A172 (cell line): ENCODE measurements around the gene GULP1. TPM values are rescaled to one million over a fixed set of nuclear protein-coding genes. Genes with fewer than 3 reads are reported as not detected.
A peak's percentile ranks its signal among the peaks of the same experiment; 100 is the strongest.

ENCODE experiments used
- DNase-seq: peaks from one replicate; pipeline ENCODE4 v3.0.0-alpha.2; 2015; ENCODE audit warnings: low spot score
- total RNA-seq: library from RNA; depleted of rRNA; stranded (reverse); fragments of >200 nt; shearing (Covaris generic); gene quantifications from 2 replicates; pipeline ENCODE4 v1.2.3, GENCODE V29; 2014

The GULP1 gene
- total RNA-seq, 1 experiment from 2014 or later, result 320 TPM

DNA sequence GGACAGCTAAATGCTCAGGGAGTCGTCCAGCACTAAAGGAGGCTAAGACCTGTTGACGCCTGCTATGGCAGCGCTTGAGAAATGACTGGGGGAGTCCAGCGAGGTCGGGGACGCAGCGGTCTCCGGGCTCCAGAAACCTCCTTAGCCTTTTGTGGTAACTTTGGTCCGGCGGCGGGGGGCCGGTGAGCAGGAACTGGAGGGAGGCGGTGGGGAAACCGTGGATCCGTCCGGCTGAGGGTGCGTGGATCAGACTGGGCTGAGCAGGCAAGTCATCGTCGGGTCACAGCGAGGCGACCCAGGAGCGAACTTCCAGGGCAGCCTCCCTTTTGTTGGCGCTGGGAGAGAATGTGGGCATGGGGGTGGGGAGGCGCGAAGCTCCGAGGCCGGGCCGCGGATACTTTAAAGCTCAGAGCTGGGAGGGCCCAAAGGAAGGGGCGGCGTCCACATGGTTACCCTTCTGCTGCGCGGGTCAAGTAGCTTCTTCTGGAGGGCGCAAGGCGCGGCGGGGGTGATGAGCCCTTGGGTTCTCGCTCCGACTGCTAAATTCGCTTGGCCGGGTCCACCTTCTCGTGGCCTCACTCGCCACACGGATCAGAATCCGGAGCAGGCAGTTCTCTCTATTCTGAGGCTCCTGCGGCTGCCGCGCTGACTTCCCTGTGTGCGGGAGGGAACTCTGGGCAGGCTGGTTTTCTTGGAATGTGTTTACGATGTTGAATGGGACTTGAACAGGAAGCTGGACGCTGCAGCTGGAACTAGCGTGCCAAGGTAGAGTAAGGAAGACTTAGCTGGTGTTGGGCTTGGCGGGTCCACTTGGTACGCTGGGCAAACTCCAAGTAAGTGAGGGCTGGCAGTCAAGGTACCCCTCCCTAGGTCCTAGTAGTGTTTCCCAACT is 920 bp downstream of the GULP1 start:
- peak; percentile 82 for DNase-seq

DNA sequence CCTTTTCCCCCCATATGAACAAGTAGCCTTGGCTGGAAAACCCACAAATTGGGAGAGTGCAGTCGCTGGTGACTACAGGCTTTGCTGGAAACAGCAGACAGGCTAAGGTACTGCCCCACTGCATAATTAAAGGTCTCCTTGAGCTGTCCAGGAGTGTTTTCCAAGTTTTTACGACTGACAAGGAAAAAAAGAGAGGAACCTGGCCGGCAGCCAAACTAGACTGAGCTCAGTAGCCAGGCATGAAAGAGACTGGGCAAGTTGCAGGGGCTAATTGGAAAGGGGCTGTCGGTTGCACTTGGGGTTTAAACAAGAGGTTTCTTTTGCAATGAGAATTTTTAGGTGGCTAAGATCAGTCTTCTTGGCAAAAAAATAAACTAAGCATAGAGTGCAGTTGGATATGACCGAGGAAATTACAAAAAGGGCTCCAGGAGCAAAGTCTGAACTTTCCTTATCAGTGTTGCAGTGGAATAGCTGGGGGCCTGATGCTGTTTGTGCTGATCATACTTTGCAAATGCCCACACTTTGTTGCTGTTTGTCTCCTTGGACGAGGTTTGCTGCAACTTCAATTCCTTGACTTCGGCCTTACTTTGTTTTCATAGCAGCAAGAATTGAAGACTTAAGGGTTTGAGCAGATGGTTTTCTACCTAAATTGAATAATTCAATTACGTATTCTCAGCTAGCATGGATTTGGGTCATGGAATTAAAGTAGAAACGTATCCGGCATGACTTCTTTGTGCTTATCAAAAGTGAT is 2.1 kb downstream of the GULP1 start:
- DNase-seq, result peak; percentile 92

DNA sequence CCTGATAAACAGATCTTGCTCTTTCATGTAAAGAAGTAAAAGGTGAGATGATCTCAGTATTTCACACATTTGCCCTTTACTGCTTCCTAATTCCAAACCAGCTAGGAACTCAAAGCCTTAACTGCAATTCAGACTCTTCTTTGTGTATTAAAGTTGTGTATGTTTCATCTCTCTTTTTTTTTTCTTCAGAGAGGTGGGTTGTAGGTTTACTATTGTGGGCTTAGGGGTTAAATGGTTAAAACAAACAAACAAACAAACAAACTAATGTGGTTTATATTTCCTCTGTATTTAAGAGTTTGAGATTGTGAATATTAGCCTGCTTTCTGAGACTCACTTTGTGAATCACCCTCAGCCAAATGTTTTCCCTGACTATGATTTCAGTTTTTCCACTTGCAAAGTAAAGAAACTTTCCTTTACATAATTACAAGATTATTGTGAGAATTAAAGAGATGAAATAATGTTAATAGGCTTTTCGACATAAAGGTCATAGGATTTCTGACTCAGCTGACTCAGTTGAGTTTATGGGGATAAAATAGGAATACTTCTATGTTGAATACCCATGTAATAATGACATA is 2.8 kb downstream of the GULP1 start:
- DNase-seq, result no peak

DNA sequence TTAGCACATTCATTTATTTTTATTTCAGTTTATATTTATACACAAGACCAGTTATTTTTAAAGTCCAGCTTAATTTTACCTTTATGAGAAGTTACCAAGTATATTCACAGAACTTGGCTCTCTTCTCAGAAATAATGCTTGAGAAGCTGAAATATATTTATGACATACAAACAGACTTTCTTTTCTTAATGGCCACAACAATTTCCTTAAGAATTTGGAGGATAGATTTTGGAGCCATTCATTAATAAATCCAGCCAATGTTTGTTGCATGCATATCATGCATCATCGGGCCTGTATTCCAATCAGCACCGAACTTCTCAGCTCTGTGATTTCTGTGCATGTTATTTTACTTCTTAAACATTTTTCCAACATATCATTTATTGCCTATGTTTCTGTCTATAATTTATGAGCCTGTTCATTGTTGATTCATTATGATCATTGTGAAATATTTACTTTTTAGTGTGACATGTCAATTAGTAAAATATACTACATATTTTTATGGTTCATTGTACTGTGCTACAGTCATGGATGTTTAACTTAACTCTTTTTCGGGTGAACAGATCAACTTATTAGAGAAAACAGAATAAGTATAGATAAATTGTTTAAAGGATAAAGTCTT is 3.5 kb downstream of the GULP1 start:
- no peak for DNase-seq

DNA sequence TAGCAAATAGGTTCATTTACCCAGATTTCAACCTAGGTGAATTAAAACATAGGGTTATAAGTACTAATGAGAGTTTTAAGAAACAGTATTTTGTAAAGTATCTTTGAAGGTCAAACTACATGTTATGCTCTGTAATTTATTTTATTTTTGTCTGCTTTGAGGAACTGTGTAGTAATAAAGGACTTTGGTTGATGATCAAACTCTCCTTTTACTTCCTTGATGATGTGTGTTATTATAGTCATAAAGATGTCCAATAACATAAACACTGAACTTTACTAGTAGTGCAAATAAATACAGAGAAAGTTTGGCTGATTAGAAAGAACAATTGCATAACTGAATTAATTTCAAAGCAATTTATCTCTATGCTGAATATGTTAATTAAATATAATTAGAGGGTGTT is 6.3 kb downstream of the GULP1 start:
- no peak for DNase-seq

DNA sequence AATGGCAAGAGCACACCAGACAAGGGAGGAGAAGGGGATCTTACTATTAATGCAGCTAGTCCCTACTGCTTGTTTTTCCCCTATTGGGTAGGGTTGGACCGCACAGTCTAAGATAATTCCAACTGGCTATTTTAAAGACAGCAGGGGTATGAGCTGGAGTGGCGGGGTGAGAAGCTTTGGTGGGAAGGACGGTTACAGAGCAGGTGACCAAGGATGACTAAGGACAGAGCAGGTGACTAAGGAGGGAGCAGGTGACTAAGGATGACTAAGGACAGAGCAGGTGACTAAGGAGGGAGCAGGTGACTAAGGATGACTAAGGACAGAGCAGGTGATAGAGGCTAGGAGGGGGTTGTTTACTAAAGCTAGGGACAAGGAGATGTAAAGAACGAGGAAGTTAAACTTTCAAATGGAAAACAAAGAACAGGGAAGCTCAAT is 7.3 kb downstream of the GULP1 start:
- DNase-seq, result peak; percentile 75

DNA sequence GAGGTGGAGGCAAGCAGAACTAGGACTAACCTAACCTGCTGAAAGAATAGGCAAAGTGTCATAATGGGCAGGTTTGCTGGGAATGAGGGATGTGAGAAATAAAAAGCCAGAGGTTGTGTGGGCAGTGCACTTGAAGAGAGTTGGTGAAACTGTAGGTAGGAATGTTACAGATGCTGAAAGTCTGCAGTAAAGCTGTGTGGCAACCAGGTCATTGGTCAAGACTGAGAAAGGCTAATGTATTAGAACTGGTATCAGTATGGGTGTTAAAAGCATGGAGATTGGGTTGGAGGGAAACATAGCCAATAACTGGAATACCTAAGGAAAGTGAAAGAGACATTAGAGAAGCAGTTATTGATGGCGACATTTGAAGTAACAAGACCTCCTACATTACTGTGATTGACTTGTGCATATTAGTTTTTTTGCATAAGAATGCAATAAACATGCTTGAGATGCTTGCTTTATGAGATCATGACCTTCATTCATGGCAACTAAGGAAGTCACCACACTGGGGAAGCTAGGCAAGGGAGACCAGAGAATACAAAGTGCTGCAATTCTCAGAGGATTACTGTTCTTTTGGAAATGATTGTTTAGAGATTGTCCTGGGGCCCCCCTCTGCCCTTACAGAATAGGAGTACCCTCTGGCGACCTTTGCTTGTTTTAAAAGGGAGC is 11.8 kb downstream of the GULP1 start:
- peak; percentile 92 for DNase-seq

DNA sequence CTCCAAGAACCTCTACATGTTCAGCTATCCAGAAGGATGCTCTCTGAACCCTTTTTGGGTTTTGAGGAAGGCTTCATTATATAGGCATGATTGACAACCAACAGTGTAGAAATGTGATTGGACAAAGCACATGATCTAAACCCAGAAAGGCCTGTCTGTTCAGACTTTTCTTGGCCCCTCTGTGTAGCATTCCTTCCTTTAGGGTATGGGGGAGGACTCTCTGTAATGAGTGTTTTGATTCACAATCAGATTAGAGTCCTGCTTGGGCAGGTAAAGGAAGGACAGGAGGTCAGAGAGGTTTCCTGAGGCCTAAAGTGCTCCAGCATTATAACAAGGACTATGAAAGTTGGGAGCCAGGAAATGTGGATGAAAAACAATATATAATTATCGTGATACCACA is 13.6 kb downstream of the GULP1 start:
- no peak for DNase-seq

DNA sequence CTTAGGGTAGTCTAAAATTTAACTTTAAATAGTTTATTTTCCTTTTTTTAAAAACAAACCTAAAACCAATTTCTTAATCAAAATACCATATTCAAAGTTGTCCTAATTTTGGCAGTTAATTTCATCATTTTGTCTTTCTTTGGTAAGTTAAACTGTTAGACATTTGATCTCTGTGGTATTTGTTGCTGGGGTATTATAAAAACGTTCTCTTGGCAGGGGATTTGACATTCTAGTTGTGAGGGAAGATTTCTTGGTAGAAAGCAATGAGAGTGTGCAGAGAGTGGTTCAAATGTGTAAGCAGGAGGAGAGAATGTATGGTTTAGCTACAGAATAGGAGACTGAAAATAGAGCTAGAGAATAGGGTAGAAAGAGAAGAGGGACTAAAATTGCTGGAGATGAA is 14.6 kb downstream of the GULP1 start:
- DNase-seq, result no peak

DNA sequence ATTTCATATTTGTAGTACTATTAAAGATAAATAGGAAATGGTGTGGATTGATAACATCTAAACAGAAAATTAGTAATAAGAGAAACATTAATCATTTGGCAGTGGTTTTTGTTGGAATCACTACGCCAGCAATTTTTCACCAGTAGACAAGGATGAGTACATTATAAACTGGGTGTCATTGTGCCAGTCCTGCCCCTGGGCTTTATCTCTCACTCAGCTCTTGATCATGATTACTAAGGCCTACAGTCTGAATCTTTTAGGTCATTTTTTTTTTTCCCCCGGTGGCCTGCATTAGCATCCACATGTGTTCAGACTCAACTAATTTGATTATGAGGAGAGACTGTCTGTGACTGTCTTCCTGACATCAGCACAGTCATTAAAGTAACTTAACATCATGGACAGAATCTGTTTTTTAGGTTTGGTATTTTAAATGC is 16.2 kb downstream of the GULP1 start:
- no peak for DNase-seq

DNA sequence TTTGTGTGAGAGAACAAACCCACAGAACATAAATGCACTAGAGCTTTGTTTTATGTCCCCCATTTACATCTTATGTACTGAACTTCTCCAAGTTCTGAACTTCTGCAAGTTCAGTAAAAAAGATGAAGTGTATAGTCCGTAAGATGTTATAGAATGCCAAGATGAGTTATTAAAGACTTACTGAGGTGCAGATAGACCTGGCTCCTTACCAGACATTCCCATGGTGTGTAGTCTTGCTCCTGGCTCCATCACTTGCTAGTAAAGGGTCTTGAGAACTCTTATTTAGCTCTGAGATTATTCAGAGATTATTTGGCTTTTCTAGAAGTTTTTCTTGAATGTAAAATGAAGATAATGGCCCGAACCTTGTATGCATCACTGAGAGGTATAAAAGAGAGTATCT is 16.8 kb downstream of the GULP1 start:
- DNase-seq, result no peak

DNA sequence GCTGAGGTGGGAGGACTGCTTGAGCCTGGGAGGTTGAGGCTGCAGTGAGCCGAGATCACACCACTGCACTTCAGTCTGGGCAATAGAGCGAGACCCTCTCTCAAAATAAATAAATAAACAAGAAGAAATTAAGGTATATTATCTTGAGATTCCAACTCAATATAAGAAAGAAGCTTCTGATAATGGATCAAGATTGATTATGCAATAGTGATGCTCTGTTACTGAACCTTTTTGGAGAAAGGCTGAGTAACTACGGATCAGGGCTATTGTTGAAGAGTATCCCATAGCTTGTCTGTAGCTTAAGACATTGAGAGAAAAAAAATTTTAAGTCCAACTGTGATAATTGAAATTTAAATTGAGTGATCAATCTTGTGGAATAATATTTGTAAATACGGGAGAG is 17.7 kb downstream of the GULP1 start:
- no peak for DNase-seq

DNA sequence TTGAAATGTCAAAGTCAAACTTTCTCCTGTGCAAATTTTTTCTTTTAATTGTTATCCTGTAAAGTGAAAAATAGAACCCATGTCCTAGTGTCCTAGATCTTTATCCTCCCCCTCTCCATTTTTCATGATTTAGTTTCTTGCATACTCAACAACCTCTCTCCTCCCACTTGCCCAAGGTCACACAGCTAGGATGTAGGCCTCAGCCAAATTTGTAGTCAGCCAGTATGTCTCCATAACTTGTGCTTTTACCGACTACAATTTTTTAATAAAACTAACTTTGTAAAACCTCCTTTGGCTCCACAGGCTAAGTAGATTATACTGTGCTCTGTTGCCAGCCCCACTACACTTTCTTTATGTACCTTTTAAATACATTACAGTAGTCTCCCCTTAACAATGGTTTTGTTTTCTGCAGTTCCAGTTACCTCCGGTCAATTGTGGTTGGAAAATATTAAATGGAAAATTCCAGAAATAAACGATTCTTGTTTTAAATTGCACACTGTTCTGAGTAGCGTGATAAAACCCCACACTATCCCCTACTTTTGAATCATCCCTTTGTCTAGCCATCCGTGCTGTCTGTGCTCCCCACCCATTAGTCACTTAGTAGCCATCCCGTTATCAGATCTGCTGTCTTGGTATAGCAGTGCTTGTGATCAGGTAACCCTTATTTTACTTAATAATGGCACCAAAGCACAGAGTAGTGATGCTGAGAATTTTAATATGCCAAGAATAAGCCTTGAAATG is 22.8 kb downstream of the GULP1 start:
- peak; percentile 86 for DNase-seq

DNA sequence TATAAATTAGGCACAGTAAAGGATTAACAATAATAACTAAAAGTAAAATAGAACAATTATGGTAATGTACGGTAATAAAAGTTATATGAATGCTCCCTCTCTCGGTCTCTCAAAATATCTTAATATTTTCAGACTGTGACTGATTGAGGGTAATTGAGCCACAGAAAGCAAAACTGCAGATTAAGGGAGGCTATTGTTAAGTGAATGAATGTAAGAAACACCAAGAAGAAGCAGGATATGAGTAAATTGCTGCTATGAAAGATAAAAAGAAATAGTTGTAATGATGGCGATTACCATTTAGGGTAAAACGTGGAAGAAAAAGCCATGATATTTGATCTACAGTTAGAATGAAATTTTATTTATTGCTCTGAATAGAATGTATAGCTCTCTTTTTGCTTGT is 24.1 kb downstream of the GULP1 start:
- no peak for DNase-seq

DNA sequence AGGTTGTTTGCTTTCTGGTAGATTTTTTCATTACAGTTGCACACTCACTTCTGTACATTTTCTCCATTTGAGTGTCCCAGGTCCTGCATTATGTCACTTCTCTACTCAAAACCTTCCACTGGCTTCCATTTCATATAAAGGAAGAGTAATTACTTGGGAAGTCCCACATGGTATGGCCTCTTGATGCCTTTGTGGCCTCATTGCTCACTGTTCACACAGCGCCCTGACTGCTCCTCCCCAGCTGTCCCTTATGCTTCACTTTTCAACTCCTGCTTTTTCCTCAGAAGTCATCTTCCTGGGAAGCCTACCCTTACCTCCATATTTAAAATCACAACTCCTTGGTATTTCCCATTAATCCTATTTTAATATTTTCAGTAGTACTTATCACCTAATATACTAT is 24.7 kb downstream of the GULP1 start:
- no peak for DNase-seq

DNA sequence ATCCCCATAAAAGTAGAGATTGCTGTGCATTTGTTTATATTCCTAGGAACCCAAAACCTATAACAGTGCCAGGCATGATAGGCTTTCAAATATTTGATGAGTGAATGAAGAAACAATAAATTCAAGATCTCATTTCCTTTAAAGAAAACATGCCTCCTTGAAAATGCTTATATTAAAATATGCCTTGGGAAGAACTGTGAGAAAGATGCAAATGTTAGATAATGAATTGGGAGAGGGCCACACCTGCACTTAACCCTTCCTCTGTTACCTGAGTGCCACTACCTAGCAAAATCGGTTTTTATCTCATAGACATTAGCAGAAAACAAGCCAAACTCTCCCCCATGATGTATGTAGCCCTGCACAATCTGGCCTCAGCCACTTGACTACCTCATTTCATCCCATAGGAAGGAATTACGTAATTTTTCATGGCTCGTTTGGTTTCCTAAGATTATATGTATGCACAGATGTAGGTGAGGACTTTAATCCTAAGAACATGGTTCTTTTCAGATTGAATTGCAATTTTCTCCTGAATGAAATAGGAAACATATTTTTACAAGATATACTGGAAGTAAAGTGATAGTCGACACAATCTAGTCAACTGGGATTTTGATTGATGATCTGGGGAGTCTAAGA is 25.2 kb downstream of the GULP1 start:
- DNase-seq, result no peak

DNA sequence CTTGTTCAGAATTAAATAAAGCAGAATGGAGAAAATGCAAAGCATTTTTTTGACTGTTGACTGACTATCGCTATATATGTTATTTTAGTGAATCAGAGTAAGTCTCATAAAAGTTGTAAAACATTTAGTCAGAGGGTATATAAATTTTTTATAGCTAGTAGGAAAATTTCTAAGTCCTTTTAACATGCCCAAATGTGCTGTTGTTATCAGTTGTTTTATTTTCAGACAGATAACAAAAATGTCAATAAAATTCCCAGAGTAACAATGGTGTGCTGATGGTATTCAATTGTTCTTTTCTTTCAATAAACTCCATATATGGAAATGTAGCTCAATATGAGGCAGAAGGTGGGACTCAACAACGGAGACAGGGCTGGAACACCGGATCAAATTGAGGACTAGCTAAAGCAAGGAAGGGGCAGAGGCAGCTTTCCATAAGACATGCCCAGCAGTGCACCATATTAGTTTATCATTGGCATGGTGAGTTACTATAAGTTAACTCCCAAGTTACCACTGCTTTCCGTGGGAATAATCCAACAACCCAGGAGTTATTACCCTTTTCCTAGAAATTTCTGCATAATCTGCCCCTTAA is 26.6 kb downstream of the GULP1 start:
- DNase-seq, result peak; percentile 38

DNA sequence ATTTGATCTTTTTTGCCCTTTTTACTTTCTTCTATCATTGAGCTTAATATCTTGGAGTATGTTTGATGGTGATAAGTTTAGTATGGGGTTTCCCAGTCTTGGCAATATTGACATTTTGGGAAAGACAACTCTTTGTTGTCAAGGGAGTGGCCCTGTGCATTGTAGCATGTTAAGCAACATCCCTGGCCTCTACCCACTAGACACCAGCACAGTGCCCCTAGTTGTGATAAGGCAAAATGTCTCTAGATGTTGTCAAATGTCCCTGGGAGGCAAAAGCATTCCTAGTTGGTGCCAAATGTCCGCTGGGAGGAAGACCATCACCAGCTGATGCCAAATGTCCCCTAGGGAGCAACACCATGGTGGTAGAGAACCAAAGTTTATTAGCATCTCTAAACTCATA is 28.2 kb downstream of the GULP1 start:
- no peak for DNase-seq

DNA sequence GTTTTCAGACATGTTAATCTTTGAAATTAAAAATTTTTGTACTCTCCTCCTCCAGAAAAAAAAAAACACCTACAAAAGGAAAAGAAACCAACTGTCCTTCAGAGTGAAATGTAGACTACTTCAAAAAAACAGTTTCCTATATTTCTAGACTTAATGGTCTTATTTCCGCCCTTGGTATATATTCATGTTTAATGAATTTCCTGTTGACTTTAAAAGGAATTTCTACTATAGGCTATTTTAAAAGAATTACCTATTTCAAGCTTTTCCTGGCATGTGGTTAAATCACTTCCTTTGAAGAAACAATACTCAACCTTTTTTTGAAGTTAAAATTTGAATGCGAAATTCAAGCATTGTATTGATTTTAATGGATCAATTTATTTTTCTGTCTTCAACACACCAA is 29.2 kb downstream of the GULP1 start:
- no peak for DNase-seq
